Measurements from ENCODE around the gene EEFSEC.
A peak's percentile ranks its signal among the peaks of the same experiment; 100 is the strongest.

Gene EEFSEC

GRCh38 chr3:128376516-128376915 is 223.2 kb downstream of the EEFSEC start:
- no peak for DNase-seq

GRCh38 chr3:128378631-128379347 is 225.5 kb downstream of the EEFSEC start:
- no peak for DNase-seq

- DNase-seq: no peak
Measured at GRCh38 chr3:128379367-128380160, 226.3 kb downstream of the EEFSEC start.

- DNase-seq: no peak
Measured at GRCh38 chr3:128380295-128380694, 227.0 kb downstream of the EEFSEC start.

DNA sequence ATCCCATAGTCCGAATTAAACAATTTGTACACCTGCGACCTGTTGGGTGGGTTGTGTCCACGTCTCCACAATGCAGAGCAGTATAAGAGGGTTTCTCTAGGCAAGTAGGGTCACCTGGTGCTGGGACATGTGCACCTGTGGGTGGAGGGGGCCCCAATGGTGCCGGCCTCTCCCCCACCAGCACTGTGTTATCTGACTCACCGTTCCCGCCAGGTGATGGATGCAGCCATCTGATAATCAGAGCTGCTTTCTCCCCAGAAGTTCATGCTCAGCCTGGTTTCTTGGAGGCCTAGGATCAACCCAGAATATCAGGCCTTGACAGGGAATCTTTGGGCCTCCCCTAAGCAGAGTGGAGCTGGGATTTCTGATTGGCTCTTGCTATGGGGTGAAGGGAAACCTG is 227.4 kb downstream of the EEFSEC start:
- no peak for DNase-seq

DNA sequence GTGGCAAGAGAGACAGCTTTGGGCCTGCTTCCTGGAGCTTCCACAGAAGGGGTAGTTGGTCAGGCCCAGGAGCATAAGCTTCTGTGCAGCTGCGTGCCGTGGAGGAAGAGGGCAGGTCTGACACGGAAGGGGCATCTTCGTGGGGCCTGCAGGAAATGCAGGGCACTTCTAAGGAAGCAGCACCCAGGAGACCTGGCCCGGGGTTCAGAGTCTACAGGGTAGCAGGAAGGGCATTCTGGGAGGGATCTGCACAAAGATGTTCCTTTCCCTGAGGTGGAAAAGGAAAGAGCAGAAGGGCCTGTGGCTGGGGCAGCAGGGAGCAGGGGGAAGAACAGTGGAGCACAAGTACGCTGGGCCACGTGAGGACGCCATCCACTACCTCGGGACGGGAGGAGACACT is 228.3 kb downstream of the EEFSEC start:
- no peak for DNase-seq

DNA sequence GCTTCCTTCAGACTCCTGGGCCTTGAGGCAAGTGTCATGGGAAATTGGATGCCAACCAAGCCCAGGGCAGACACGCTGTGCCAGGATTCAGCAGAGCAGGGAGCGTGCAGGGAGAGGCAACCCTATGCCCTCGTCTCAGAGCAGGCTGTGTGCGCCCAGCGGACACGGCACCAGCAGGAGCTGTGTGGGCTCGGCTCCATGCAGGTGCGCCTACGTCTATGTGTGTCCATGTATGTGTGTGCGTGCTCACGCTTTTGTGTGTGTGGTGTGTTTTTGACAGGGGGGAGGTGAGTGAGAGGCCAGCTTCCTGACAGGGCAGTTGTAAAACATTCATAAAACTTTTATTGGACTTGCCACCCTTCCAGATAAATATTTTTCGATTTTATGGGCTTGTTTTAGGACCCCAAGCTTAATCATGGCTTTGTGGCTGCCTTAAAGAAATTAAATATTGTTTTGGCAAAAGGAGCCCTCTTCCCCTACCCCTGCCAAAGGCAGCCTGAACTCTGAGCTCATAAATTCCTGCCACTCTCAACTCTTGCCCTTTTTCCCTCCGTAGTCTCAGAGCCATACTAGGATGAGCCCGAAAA is 229.0 kb downstream of the EEFSEC start:
- DNase-seq: peak; percentile 32

GRCh38 chr3:128383316-128384235 is 230.3 kb downstream of the EEFSEC start:
- no peak for DNase-seq

DNA sequence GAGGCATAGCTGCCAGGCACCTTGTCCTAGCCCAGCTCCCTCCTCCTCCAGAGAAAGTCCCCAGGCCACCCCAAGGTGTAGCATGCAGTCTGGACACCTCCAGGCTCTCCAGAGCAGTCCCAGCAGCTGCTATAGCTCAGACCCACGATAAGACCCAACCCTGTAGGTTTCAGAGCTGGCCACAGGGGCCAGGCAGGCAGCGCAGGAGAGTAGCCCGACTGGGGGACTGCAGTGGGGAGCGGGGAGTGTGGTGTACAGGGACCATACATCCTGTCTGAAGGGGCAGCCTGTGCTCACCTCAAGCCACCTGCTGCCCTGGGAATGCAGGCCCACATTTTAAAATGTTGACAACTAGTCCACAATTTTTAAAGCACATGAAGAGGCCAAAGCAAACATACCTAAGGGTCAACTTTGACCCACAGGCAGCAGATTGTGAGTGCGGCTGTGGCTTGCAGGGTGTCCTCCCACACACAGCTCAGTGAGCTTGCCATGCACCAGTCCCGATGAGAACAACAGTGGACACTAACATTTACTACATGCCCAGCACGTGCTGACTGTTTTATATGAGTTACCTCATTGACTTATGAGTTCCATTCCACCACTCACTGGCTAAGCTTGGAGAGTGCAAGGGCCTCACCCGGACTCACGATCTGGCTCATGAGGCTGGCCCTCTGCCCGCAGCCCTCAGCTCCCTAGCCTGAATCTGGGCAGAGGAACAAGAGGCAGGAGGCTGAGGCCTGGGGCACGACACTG is 232.0 kb downstream of the EEFSEC start:
- DNase-seq: no peak

- no peak for DNase-seq
Measured at GRCh38 chr3:128388932-128389331, 235.7 kb downstream of the EEFSEC start.

GRCh38 chr3:128390867-128391266 is 237.6 kb downstream of the EEFSEC start:
- no peak for DNase-seq

DNA sequence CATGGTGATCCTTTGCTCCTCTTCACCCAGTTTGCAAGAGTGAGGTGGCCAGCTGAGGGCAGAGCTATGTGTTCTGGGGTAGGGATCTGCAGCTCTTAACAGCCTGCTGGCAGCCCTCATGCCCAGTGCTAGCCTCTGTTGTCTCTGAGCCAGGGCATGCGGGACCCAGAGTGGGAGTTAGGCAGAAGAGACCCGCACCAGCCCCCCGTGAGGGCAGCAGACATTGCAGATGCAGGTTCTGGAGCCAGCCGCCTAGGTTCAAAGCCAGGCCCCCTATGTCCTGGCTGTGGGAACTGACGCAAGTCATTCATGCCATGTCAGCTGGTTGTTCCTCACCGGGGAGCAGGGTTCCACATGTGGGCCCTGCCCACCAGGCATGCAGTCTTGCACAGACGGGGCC is 238.7 kb downstream of the EEFSEC start:
- DNase-seq: no peak

- no peak for DNase-seq
Measured at GRCh38 chr3:128392818-128393544, 239.7 kb downstream of the EEFSEC start.

DNA sequence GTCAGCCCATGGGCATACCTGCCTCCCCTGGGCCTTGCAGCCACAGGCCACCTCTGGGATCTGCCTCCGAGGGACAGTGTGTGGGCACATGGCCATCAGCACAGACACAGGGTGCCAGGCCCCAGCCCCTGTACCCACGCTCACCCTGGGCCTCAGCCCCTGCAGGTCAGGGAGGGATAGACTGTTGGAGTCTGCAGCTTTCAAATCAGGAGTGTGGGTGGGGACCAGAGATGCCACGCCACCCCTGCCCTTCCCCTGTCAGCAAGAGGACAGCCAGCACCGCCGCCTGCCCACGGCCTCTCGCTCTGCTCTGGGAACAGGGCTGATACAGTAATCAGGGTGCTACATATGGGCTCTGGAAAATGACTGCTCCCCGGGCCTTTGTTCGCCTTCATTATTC is 240.8 kb downstream of the EEFSEC start:
- DNase-seq: no peak

DNA sequence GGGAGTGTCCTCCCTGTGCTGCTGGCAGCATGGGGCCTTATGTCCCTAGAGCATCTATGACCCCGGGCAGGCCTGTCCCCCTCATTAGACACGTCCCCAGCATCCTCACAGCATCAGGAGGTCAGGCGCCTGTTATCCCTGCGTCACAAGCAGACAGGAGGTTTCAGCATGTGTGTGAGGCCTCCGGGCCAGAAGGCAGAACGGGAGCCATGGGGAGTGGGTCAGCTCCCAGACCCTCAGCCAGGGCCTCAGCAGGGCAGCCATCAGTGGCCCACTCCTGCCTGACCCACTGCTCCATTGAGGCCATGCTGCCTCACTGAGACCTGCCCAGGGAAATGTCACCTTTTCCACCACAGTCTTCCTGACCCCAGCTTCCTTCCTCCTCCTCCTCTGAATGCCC is 241.8 kb downstream of the EEFSEC start:
- DNase-seq: no peak

GRCh38 chr3:128395500-128396162 is 242.3 kb downstream of the EEFSEC start:
- no peak for DNase-seq

DNA sequence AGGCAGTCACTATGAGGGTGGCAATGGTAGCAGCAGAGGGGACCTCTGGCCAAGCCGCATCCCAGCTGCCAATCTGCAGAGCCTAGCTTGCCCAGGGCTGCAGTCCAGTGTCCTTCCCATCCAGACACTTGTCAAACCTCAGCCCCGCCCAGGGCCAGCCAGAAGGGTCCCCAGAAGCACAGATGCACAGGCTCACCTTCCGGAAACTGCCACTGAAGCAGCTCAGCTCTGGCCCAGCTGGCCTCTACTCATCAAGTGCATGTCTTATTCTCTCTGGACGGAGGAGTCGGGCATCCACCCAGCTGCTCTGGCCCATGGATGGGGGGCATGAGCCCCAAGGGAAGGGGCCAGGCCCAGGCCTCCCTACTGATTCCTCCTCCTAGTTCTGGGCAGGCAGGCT is 244.2 kb downstream of the EEFSEC start:
- no peak for DNase-seq

GRCh38 chr3:128398586-128398985 is 245.3 kb downstream of the EEFSEC start:
- DNase-seq: no peak

- DNase-seq: no peak
Measured at GRCh38 chr3:128399221-128399915, 246.1 kb downstream of the EEFSEC start.

- DNase-seq: no peak
Measured at GRCh38 chr3:128400671-128401070, 247.4 kb downstream of the EEFSEC start.
